ENCODE measurements around the gene NDUFAF3. TPM values are rescaled to one million over a fixed set of nuclear protein-coding genes. Genes with fewer than 3 reads are reported as not detected.
A peak's percentile ranks its signal among the peaks of the same experiment; 100 is the strongest.

The NDUFAF3 gene
- total RNA-seq, 2 experiments from 2014 or later: 124 to 309 TPM

- ChIA-PET CTCF (ENCODE audit: unreplicated experiment) (interaction anchor here (1.1 kb wide), 1 partner anchor 10 kb away, joined by 3 read pairs; the partner anchor contains the start of gene WDR6), POLR2A (interaction anchor here (2.0 kb wide), 2 partner anchors 11 to 27 kb away, joined by 6 to 9 read pairs; partner anchors contain the start of gene WDR6)
- Histone ChIP-seq H3K9me2 (ENCODE audit: insufficient read depth, low read length) (no peaks in the 10 kb centered on the region), H3K4me2 (ENCODE audit: low read length) (peak within 1 kb of the TSS; percentile 90), H3K27ac (ENCODE audit: low read depth, low read length, poor library complexity, severe bottlenecking) (peak within 1 kb of the TSS; percentile 93), H3K36me3 (ENCODE audit: insufficient read depth, low read length) (peaks cover 47% of the 10 kb centered on the region), H3K4me1 (ENCODE audit: insufficient read depth, low read length, poor library complexity, severe bottlenecking) (peaks cover 26% of the 10 kb centered on the region), H2AFZ (ENCODE audit: low read length) (no peak within 1 kb of the TSS; the same call in 1 of the 2 replicates), H3K4me3 (ENCODE audit: low read depth, low read length, poor library complexity, severe bottlenecking) (peak within 1 kb of the TSS; percentile 80), H3K79me2 (ENCODE audit: insufficient read depth, low read depth, low read length) (peaks cover 30% of the 10 kb centered on the region; the same call in 1 of the 2 replicates), H3K9me3 (ENCODE audit: low read length) (no peaks in the 10 kb centered on the region), H4K20me1 (ENCODE audit: insufficient read depth, low read length) (0 out of 2 replicates have a peak, but pooled peaks cover 2% of the 10 kb centered on the region)
- intact Hi-C loops (cut with micrococcal nuclease; ENCODE audit: unreplicated experiment): no loop called here
- BruUV-seq (replicated peaks): no TSS peak
- no peak for TF ChIP-seq CTCF (conservative IDR thresholded peaks at IDR 0.05; ENCODE audit: low read length)
- no peak for TF ChIP-seq EZH2phosphoT487 (IDR thresholded peaks at IDR 0.05; ENCODE audit: borderline replicate concordance, low read depth, low read length)
- peak; percentile 85 for DNase-seq (ENCODE audit: low spot score)
Measured at GRCh38 chr3:49017971-49018706, 3.8 kb upstream of the NDUFAF3 start, which contains the start of gene DALRD3. TSS of gene DALRD3 (minus strand) at chr3:49018580. CDS start at chr3:49018564, 16 bp downstream.

GRCh38 chr3:49018707-49019006, 3.3 kb upstream of the NDUFAF3 start:
- H3K4me1 ChIP-seq (ENCODE audit: insufficient read depth, low read length, poor library complexity, severe bottlenecking): peaks cover 31% of the 10 kb centered on the region
- 0 out of 2 replicates have a peak, but pooled peaks cover 4% of the 10 kb centered on the region for H4K20me1 ChIP-seq (ENCODE audit: insufficient read depth, low read length)
- BruUV-seq (replicated peaks): no TSS peak
- peaks cover 34% of the 10 kb centered on the region; the same call in 1 of the 2 replicates for H3K79me2 ChIP-seq (ENCODE audit: insufficient read depth, low read depth, low read length)
- intact Hi-C loops (cut with micrococcal nuclease; ENCODE audit: unreplicated experiment): no loop called here
- H3K9me3 ChIP-seq (ENCODE audit: low read length): no peaks in the 10 kb centered on the region
- CTCF ChIA-PET (ENCODE audit: unreplicated experiment): no interaction called here
- H3K36me3 ChIP-seq (ENCODE audit: insufficient read depth, low read length): peaks cover 47% of the 10 kb centered on the region
- H3K9me2 ChIP-seq (ENCODE audit: insufficient read depth, low read length): no peaks in the 10 kb centered on the region
- TF ChIP-seq CTCF (conservative IDR thresholded peaks at IDR 0.05; ENCODE audit: low read length) (no peak), EZH2phosphoT487 (IDR thresholded peaks at IDR 0.05; ENCODE audit: borderline replicate concordance, low read depth, low read length) (no peak)
- peak overlapping the region; percentile 80 for H3K4me3 ChIP-seq (ENCODE audit: low read depth, low read length, poor library complexity, severe bottlenecking)
- no peak for DNase-seq (ENCODE audit: low spot score)
- H3K27ac ChIP-seq (ENCODE audit: low read depth, low read length, poor library complexity, severe bottlenecking): peak overlapping the region; percentile 93
- POLR2A ChIA-PET: interaction anchor here (2.0 kb wide), 1 partner anchor 27 kb away, joined by 6 read pairs; no protein-coding TSS in a partner anchor
- H2AFZ ChIP-seq (ENCODE audit: low read length): no peak overlapping the region; the same call in 1 of the 2 replicates
- peak overlapping the region; percentile 90 for H3K4me2 ChIP-seq (ENCODE audit: low read length)
